ENCODE measurements around the gene ZNF79.

The ZNF79 gene

DNA sequence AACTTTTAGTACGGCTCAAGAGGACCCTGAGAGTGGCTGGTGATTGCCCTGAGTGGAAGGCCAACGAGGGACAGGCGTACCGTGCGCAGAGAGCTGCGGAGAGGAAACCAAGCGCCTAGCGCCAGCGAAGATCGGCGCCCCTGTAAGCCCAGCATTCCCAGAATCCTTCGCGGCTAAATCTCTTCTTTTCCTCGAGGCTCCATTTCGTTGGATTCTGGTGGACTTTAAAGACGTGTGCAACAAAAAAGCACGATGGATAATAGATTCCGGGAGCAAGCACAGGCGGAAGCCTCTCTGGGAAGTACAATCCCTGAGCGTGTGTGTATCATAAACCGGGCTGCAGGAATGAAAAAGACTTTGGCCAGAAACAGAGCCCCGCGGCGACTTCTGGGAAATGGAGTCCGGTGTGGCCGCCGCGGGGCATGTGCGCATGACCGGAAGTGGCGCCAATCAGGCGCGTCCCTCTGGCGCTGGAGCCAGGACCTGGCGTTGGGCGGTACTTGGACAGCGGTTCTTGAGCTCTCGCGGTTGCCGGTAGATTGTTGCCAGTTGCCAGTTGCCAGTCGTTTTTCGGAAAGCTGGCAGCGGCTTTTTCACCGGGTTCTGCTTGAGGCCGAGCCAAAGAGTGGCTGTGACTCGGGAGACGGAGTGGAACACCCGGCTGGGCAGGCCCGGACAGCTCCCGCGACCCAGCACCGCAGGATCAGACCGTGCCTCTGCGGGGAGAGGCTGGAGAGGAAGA lies at the start of gene ZNF79:
Gene ZNF79 (plus strand): TSS at position 449 of the 742 bp plus-strand sequence. CDS start 406 bp downstream, outside the sequence.
- DNase-seq, result peak; percentile 95

DNA sequence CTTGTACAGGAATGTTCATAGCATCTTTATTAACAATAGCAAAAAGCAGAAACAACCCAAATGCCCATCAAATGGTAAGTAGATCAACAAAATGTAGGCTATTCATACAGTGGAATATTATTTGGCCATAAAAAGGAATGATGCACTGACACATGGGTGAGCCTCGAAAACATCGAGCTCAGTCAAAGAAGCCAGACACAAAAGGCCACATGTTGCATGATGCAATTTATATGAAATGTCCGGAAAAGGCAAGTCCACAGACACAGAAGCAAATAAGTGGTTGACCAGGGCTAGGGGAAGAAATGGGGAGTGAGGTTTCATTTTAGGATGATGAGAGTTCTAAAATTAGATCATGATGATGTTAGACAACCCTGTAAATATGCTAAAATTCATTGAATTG lies 43.7 kb upstream of the ZNF79 start:
- no peak for DNase-seq

DNA sequence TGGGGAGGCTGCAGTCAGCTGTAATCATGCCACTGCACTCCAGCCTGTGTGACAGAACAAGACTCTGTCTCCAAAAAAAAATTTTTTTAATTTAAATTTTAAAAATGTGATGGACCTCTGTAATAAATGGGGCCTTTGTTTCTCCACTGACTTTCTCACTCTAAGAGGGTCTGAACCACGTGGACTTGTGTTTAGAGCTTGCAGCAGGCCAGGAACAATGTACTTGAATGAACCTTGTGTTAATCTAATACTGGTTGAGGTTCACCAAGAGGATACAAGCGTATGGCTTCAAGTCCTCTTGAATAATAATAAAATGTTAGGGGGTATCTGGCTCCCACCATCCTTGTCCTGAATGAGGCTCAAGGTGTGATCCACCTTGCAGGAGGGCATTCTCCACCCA lies 41.6 kb upstream of the ZNF79 start:
- DNase-seq, result no peak

DNA sequence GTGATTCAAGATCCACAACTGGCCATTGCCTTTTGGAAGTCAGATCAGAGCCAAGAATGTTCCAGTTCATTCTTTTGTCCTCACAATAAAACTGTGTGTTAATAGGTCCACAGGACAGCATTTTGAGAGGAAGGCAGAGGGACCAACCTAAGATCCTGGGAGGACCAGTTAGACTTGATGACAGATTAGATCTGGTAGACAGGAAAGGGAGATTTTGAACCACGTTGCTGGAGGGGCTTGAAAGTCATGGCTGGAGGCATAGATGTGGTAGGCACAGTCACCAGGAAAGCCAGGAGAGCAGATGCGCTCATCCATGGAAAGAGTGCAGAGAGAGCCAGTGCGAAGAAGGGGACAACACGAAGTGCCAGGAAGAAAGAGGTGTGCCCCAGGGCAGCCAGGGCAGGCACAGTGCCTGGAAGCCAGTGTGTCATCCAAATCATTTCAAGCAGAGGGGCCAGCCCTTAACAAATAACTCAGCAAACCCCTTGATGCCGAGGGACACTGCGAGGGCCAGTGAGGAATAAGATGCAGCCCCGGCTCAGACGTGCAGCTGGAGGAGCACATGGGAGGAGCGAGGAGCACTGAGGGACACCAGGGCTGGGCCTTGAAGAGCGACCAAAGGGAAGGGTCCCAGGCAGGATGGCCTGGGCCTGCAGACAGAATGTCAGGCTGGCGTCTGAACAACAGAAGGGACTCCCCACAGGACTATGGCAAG lies 40.0 kb upstream of the ZNF79 start:
- DNase-seq, result no peak

DNA sequence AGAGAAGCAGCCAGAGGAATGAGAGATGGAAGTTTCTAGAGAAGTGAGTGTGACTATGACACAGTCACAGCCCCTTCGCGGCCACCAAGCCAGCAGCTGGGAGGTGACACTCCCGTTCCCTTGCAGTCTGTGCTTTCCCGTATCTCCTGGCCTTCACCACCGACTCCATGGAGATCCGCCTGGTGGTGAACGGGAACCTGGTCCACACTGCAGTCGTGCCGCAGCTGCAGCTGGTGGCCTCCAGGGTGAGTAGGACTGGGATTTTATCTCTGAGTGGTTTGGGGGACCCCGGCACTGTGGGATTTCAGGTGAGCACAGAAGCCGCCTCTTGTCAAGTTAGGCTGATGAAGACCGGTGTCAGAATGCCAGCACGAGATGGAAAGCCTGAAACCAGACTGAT lies 39.3 kb upstream of the ZNF79 start:
- no peak for DNase-seq

DNA sequence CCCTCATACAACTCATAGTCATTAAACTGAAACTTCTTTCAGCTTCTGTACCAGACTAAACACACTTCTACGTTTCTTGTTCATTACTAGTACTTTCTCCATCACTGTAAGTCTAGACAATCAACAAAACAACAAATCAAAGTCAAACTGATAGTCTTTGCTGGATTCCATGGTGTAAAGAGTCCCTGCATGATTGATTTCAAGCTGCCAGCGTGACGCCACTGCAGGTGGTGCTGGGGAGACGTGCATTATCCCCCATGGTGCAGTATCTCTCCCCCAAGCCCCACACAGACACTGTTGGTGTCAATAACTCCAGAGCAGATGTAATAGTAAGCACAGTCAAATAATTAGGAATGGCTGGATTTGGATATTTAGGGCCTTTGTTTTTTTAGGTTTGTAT lies 37.9 kb upstream of the ZNF79 start:
- DNase-seq, result no peak

DNA sequence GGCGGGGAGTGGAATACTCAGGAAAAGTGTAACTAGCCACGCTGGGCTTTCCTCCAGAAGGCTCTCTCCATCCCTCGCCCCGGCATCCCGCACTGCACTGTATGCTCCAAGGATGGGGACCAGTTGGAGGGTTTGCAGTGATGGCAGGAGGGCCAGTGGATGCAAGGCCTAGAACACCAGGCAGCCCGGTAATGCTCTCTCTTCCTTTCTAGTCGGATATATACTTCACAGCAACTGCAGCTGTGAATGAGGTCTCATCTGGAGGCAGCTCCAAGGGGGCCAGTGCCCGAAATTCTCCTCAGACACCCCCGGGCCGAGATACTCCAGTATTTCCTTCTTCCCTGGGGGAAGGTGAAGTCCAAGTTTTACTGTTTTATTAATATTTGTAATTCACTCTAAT lies 37.2 kb upstream of the ZNF79 start:
- no peak for DNase-seq

DNA sequence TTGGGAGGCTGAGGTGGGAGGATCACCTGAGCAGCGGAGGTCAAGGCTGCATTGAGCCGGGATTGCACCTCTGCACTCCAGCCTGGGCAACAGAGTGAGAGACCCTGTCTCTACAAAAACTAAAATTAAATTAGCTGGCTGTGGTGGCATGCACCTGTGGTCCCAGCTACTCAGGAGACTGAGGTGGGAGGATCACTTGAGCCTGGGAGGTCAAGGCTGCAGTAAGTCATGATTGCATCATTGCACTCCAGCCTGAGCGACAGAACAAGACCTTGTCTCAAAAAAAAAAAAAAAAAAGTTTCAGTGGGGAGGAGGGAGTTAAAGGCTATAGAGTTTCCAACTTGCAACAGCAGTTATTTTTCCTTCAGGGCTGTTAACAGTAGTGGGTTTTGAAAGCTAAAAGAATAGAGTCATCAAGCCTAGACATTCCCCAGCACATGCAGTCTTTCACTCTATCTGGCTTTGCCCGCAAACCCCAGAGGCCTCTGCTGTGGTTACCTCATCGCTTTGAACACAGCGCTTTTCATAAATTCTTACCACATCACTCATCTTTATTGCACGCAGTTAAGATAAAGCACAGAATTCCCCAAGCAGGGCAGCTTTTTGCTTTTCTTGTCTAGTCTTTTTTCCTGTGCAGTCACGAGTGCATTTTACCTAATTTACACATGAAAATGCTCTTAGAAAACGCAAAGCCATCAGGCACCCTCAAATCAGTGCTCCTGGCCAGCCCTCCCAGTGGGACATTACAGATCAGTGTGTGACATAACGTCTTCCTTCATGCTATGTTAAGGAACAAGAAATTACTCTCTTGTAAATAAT lies 35.9 kb upstream of the ZNF79 start:
- peak; percentile 92 for DNase-seq

DNA sequence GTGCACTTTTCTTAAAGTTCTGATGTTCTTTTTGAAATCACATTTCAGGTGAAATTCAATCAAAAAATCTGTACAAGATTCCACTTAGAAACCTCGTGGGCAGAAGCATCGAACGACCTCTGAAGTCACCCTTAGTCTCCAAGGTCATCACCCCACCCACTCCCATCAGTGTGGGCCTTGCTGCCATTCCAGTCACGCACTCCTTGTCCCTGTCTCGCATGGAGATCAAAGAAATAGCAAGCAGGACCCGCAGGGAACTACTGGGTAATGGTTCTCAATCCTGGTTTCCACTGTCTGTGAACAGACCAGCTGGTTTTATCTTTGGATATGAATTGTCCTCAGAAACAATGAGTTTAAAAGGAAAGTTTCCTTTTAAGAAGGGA lies 35.3 kb upstream of the ZNF79 start:
- peak; percentile 15 for DNase-seq

DNA sequence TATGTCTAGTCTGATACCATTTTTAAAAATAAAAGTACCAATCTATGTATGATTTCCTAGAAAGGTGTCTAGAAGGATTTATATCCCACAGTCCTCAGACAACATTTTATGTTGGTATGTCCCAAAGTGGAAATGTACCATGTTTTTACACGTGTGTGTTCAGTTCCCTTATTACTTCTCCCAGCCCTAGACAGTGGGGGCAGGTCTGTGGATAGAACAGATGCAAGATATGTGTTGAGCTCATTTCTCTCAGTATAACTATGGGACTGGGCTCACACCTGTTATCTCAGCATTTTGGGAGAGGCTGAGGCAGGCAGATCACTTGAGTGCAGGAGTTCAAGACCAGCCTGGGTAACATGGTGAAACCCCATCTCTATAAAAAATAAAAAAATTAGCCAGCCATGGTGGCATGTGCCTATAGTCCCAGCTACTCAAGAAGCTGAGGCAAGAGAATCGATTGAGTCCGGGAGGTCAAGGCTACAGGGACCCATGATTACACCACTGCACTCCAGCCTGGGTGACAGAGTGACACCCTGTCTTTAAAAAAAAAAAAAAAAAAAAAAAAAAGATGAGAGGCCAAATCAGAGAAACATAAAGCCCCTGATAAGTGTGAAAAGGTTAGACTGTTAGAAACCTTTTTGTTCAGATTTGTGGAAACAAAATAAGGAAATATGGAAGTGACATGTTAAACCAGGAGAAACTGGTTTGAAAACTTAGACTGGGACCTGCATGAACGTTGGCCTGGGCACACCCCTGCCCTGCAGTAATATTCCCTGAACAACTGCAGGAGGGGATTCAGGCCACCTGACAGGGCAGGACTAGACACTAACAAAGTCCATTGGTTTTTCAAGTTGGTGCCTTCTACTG lies 34.6 kb upstream of the ZNF79 start:
- no peak for DNase-seq

DNA sequence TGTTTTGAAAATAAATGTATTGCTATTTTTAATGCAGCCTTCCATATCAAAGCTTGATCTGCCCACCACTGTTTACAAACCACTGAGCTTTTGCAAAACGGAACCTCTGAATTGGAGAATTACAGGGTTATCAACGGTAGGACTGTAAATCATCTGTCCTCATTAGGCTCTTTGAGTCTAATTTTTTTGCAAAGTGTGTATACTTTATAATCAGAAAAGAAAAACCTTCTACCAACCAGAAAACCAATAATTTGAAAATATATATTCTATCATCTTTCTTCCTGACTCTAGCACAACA lies 34.0 kb upstream of the ZNF79 start:
- DNase-seq, result no peak

DNA sequence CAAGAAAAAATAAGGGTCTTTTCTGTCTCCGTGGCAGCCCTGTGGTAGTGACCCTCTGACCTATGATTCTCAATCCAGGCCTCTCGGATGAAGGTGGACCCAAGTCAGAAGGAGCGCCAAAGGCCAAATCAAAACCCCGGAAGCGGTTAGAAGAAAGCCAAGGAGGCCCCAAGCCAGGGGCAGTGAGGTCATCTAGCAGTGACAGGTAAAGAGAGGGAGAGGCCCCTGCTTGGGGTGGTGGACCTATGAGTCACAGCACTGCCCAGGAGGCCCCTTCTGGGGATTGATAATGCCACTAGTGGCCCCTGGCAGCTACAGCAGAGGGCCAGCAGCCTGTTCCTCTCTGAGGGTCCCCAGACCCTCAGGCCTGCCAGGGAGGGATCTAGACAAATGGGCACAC lies 33.6 kb upstream of the ZNF79 start:
- DNase-seq, result peak; percentile 27

DNA sequence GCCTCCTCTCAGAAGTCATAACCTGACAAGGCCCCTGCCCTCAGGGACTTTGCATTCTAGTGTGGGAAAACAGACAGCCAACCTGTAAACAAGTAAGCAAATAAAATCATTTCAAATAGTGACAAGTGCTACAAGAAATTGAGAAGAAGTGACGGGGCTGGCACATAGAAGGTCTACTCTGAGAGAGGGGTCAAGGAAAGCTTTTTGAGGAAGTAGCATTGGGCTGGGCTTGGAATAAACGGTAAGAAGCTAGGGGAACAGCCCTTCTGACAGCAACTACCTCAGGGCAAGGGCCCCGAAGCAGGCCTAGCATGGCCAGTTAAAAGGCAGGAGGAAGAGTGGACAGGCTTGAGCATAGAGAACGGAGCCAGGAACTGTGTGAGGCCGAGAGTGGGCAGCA lies 32.0 kb upstream of the ZNF79 start:
- DNase-seq, result no peak

DNA sequence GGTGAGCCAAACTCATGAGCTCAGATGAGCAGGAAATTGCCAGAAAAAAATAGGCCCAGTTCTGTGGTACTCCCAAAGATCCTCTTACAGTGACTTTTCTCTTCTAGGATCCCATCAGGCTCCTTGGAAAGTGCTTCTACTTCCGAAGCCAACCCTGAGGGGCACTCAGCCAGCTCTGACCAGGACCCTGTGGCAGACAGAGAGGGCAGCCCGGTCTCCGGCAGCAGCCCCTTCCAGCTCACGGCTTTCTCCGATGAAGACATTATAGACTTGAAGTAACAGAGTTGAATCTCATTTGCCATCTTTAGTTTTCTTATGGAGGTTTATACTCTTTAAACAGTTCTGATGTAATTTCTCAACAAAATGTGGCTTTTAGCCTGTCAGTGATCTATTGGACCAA lies 31.2 kb upstream of the ZNF79 start:
- DNase-seq, result no peak

DNA sequence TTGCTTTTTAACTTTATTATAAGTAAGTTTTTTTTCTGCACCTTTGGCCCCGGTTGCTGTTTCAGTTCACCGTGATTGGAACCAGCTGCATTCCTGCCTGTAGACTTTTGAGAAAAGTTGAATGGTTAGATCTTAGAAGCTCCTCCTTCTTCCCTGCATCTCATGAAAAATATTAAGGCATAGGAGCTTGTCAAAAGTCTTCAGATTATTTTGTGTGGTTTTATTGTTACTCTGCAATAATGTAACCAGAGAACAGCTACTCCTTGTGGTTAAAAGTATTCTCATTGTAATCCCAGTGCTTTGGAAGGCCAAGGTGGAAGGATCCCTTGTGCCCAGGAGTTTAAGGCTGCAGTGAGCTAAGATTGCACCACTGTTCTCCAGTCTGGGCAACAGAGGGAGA lies 30.5 kb upstream of the ZNF79 start:
- DNase-seq, result no peak

DNA sequence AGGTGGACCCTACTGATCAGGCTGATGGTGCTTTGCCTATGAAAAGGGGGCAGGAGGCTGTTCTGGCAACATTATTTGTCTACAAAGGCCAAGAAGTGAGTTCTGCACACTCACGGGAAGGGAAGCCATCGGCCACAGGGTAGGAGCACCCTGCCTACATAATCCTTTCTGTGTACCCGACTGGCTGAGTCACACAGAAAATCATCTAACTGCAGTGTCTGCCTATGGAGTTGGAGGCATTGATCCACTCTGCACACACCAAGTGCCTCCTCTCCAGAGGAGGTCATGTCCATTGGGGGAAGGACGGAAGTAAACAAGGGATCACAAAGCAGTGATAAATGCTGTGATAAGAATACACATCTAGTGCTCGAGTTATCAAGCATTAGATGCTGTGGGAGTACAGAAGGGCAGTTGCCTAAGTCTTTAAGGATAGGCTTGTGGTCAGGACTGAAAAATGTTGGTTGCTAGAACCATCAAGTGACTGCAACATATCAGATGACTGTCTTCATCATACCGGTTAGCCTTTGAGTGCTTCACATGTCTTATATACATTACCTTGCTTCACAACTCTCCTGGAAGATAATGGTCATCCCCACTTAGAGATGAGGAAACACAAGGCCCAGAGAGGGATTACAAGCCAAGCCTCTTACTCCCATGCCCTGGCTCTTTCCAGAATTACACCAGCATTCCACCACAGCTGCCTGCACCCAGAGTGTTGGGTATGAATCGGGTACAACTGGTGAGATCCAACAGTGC lies 28.5 kb upstream of the ZNF79 start:
- DNase-seq, result no peak

DNA sequence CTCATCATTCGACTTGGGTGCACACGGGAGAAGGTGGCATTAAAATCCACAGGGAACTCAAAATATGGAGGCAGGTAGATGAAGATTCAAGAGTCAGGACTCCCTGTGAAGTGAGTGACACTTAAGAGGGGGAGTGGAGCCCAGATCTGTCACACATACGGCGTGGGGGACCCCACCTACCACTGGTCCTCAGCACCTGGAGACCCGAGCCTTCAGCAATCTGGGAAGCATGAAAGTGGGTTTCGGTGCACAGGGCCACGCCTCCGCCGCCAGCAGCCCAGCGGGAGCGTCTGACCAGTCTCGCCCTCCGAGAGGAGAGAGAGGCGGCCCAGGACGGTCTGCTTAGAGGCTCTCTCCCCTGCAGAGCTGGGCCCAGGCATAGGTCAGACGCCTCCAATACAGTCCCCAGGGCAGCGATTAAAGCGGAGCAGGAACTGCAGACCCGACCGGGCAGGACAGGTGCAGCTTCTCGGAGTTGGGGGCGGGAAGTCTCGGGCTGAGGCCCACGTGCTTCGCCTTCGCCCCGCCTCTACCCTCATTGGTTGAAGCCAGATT lies 27.9 kb upstream of the ZNF79 start:
- no peak for DNase-seq

DNA sequence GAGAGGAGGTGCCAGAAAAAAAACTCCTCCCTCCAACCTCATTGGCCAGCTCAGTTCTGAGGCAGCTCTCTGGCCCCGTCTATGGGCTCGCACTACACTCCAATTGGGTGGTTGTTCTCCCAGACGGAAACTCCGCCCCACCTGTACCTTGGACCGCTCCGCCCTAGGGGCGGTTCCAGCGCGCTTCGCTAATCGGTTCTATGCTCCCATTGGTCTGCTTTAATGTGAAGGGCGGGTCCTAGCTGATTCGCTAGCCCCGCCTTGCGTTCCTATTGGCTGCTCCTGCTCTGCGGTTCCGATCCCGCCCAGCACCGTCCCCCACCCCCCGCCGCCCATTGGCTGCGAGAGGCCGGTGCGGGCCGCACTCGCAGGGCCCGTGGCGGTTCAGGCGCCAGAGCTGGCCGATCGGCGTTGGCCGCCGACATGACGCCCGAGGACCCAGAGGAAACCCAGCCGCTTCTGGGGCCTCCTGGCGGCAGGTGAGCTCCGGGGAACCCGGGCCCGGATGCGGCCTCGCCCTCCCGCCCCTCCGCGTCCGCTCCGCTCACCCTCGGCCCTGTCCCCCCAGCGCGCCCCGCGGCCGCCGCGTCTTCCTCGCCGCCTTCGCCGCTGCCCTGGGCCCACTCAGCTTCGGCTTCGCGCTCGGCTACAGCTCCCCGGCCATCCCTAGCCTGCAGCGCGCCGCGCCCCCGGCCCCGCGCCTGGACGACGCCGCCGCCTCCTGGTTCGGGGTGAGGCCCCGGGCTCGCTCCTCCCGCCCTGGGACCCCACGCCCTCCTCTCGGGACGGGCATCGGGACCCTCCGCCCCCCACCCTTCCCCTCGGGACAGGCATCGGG lies 27.2 kb upstream of the ZNF79 start, which contains the start of gene SLC2A8:
Gene SLC2A8 (plus strand): TSS at position 362 of the 838 bp plus-strand sequence. CDS start 62 bp downstream, at position 424.
- peak; percentile 98 for DNase-seq

DNA sequence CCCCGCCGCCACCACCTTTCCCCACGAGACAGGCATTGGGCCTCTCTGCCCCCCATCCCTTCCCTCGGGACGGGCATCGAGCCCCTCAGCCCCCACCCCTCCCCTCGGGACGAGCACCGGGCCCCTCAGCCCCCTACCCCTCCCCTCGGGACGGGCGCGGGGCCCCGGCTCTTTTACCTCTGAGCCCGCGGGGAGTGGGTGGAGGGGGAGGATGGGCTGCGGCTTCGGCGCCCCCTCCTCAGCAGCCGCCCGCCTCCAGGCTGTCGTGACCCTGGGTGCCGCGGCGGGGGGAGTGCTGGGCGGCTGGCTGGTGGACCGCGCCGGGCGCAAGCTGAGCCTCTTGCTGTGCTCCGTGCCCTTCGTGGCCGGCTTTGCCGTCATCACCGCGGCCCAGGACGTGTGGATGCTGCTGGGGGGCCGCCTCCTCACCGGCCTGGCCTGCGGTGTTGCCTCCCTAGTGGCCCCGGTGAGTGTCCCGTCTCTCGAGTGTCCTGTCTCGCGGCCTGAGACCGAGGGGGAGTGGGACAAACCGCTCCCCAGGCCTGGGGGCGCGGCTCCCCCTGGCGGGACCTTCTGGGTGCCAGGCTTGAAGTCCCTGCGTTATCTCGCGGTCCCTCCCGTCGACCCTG lies 26.4 kb upstream of the ZNF79 start:
- DNase-seq, result peak; percentile 44

DNA sequence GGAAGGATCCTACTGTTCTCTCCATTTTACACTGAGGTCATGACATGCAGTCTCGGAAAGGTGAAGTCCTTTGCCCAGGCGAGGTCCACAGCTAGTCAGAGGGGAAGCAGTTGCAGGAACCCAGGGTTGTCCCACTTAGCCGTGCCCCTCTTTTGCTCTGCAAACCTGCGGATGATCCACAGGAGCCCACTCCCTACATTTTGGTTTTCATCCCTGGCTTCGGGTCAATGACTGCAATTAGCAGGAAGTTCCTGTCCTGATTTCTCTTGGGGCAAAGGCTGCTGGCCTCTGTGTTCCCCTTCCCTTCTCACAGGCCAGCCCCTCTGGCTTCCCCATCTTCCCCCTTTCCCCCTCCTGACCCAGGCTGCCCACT lies 25.9 kb upstream of the ZNF79 start:
- DNase-seq, result no peak

All from activated CD4-positive, alpha-beta T cell treated with anti-CD3 and anti-CD28 coated beads, Interleukin-2, Interleukin-6, amounts not matched to agents 100 ng/mL and 50 ng/mL, durations not matched to agents 16 hours and 8 hours (primary cell).